NCI-H2227 (cell line): Measurements from ENCODE around the gene HSPA1B.

ENCODE experiments used
- DNase-seq: peaks from one replicate; lab custom pipeline; 2025; ENCODE audit not compliant: unreplicated experiment; lab: John Stamatoyannopoulos, UW

The HSPA1B gene

DNA sequence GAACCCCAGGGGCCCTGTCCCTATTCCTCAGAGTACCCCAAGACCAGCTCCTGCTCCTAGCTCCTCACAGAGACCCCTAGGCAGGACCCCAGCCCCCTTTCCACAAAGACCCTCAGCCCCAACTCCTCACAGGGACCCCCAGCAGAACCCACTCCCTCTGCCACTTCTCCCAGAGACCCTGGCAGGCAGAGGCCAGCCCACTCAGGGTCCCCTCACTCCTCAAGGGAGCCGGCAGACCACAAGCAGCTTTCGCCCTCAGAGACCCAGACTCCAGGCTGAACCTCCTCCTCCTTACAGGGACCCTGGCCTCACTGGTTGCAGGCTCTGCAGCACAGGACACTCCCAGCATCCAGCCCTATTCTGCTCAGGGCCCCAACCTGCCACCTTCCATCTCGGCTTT lies 50.7 kb downstream of the HSPA1B start:
- no peak for DNase-seq

DNA sequence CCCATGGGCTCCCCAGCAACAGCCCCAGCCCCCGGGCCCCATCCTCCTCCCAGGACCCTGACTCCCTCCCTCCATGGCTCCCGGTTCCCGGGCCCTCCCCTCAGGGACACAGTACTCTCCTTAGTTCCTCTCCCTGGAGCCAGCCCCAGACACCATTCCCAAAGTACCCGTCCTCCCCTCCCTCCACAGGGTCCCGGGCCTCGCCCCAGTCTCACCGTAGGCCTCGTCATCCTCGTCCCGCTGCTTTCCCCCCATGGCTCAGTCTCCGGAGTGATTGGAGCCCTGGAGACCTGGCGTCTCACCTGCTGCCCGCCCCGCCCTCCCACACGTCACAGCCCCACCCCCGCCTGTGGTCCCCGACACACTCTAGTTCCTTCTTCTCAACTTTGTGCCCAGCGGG lies 51.2 kb downstream of the HSPA1B start, which contains the start of gene SLC44A4:
Gene SLC44A4 (minus strand): TSS at position 272 of the 400 bp plus-strand sequence. CDS start 17 bp downstream, at position 255.
- no peak for DNase-seq

DNA sequence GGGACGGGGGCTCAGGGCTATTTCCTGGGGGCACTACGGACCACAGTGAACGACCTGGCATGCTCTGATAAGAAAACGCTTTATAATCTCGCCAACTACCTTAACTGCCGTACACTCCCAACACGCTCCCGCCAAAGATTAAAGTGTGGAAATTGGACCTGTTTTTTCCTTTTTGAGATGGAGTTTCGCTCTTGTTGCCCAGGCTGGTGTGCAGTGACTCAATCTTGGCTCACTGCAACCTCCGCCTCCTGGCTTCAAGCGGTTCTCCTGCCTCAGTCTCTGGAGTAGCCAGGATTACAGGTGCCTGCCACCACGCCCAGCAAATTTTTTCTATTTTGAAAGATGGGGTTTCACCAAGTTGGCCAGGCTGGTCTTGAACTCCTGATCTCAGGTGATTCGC lies 51.6 kb downstream of the HSPA1B start:
- no peak for DNase-seq
